HG02852 (cell line): Measurements from ENCODE around the gene FBXL14.

Source experiments
- ATAC-seq: cut with Tn5 transposase; IDR thresholded peaks from one replicate; pipeline ENCODE4 v1.9.1; 2021; ENCODE audit warnings: mild to moderate bottlenecking, moderate library complexity; ENCODE audit not compliant: unreplicated experiment

FBXL14 gene

GRCh38 chr12:1595026-1595561, 713 bp upstream of the FBXL14 start:
- ATAC-seq, result no peak

GRCh38 chr12:1594006-1594260, 448 bp downstream of the FBXL14 start:
- peak; percentile 50 for ATAC-seq

DNA sequence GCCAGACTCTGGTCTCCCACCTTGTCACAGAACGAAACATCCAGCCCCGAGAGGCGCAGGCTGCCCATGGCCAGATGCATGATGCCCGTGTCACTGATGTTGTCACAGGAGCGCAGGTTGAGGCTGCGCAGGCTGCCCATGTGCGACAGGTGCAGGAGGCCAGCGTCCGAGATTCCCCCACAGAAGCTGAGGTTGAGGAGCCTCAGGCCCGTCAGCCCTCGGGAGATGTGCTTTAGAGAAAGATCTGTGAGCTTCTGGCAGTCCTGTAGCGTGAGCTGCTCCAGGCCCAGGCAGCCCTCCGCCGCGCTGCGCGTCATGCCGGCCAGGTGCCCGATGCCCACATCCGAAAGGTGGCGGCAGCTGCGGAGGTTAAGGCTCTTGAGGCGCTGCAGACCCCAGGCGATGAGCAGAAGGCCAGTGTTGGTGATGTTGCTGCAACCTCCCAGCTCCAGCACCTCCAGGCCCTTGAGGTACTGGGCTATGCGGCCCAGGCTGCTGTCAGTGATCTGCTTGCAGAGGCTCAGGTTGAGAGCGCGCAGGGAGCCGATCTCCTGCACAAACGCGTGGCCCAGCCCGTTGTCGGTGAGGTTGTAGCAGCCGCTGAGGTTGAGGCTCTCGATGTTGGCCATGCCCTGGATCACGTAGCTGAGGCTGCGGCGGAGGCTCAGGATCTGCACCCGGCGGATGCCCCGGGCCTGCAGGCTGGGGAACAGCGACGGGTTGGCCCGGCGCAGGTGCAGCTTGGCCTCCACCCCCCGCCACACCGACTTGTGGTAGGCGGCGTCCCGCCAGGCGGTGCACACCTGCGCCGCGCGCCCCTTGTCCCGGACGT, 991 bp downstream of the FBXL14 start:
- ATAC-seq, result peak; percentile 22

GRCh38 chr12:1592444-1593173, 1.8 kb downstream of the FBXL14 start:
- ATAC-seq, result no peak

DNA sequence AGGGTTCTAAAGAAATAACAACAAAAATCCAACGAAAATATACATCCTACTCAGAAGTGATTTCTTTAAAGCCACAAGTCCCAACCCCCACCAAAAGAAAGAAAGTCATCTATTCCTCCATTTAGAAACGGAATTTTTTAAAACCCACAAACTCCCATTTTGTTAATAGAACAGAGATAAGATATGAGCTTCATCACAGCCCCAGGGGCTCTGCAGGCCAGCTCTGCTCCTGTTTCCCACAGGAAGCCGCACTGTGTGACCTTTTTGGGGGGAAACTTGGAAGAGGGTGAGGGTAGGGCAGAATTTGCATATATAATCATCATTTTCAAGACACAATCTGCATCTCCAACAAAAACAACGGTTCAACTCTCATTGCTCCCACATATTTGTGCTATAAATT, 2.8 kb downstream of the FBXL14 start:
- no peak for ATAC-seq

DNA sequence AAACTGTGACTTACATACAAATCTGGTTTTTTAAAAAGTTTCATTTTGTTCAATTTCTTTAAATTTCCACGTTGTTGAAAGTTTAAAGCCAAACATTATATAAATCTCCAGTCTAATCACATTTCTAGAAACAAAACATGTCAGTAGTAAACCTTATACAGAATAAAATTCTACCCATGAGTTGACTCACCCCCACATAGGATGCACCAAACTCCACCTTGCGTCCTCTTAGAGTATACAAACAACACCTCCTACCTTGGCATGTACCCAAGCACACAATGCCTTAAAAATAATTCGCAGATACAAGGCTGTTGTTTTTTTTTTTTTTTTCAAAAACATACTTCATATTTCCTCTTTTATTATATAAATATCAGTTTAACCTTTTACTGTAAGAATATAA, 3.3 kb downstream of the FBXL14 start:
- ATAC-seq, result no peak

DNA sequence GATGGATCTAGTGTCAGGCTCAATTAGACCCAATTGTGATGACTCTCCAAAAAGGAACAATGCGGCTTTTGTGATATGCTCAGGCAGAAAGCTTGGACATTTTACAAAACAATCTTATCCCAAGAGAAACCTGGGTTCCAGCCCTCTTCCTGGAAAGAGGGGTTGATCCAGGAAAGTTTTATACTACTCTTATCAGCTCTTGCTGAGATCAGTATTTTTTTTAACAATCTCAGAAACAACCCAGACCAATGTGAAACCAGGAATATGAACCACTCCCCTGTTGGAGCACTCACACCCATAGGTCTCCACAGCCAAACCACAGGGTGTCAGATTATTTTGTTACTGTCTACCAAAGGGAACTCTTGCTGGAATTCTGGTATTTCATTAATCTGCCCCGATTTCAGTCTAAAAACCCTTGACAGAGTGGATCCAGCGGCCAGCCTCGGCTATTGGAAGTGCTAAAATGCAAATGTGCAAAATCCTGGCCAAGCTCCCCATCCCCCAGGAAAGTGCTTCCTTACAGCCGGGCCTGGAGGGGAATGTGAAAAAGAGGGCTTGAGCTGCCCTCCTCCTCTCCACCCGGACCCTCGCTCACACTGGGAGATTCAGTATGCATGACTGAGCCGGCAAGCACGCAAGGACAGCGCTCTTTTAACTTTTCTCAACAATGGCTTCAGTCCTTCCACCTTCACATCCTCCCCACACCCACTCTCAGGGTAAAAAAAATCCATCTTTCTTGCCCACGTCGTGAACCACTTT, 4.0 kb downstream of the FBXL14 start:
- ATAC-seq, result no peak

DNA sequence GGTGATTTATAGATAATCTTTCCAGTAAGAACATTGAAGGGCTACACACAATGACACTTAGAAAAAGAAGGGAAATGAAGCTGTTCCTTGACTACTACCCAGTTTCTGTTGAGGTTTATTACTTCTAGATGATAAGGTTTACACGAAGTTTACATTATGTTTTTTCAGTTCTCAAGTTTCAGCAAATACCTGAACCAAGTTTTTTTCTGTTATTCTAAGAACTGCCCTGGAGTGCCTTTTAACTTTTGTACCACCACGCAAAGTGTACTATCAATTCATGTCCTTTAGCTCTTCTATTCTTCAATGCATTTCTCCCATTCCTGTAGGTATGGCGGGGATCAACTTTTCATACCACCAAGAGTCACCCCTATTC, 5.8 kb downstream of the FBXL14 start:
- ATAC-seq, result no peak

GRCh38 chr12:1587927-1588574, 6.3 kb downstream of the FBXL14 start:
- ATAC-seq, result no peak

DNA sequence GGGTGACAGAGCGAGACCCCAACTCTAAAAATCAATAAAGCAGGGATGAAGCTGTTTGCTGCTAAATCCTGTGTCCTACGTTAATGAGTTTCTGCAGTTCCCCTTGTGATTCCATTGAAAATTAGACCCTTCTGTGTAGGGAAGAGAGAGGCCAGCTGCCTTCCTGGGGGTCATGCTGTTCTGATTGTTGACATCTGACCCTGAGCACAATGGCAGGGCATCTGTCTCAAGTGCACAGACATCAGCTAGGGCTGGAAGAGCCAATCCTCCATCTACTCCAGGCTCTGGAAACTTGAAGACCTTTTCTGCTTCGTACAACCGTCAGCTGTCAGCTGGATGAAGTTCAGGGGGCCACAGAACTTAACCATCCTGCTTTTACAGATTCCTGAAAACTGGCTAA, 10.1 kb downstream of the FBXL14 start:
- ATAC-seq, result no peak

GRCh38 chr12:1583421-1584078, 10.8 kb downstream of the FBXL14 start:
- no peak for ATAC-seq

GRCh38 chr12:1582709-1583050, 11.7 kb downstream of the FBXL14 start:
- ATAC-seq, result no peak

GRCh38 chr12:1581973-1582708, 12.2 kb downstream of the FBXL14 start:
- no peak for ATAC-seq

- ATAC-seq, result no peak
Observed at GRCh38 chr12:1580526-1580925, 13.9 kb downstream of the FBXL14 start.

DNA sequence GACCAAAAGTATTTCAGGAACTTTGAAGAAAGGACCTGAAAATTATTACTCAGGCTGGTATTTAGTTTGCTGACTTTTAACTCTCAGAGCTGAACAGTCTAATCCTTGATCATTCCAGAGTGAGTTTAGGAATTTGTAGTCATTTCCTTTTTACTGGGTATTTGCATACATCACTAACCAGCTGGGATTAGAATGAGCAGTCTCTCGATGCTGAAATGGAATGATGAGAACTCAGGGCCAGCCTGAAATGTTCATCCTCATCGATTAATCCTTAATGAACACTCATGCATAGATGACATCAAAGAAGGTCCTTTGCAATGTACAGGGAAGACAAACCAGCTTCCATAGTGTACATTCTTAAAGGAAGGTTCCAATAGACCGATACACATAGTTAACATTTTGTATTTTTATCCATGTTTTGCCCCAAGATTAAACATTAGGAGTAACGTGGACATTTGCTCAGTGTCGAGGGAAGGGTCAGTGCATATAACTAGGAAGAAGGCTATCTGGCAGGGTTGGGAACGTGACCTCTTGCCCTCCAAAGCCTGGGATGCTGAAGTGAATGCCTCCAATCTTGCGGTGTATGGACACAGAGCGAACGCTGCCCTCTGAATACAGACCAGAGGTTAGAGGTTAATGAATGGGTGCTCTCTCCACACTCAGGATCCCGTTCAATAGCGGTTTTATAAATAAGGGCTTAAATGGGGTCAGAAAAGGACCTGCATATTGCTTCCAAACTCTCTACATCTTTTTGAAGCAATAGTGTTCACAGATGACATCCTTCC, 14.5 kb downstream of the FBXL14 start:
- no peak for ATAC-seq

GRCh38 chr12:1576410-1577241, 17.8 kb downstream of the FBXL14 start:
- ATAC-seq, result no peak

DNA sequence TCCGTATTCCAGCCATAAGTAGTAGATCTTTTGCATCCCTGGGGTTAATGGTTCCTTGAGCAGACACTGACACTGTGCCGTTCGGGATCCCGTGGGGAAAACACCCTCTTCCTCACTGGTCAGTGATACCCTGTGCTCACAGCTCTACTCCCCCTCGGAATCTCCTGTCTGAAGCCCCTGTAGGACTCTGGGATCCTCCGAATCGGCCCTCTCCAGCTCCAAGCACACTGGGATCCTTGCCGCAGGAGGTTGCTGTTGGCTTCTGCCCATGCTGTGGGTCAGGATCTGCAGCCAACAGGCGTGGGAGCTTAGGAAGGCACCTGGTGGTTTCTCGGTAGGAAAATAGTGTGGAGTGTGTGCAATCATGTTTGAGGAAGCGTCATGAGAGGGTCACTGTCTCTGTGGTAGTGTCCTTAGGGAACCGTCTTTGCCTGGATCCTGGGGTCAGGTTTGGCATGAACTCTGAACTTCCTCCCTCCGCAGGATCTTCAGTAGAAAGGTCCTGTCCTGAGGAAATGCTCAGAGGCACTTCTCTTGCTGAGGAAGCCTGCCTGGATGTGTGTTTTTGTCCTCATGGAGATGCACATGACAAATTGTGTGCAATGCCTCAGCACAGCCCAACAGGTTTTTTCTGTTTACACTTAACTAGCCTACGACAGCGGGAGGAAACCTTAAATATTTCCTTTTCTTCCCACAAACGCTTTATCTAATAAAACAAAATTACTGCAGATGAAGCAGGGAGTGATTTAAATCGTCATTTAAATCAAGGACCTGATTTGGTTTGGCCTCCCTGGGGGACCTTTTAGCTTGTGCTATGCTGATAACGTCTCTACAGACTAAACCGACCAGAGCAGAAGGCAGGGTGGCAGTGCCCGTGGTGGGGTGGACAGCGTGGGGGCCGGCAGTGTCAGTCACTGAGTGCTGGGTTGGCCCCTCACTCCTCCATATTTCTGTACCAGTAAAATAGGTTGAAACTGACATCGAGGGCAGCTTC, 18.7 kb downstream of the FBXL14 start:
- ATAC-seq, result no peak
